ENCODE measurements around the gene TCERG1L. TPM values are rescaled to one million over a fixed set of nuclear protein-coding genes. Genes with fewer than 3 reads are reported as not detected.

Gene TCERG1L
- total RNA-seq, 4 donors from 2014 or later, result 0.41 TPM; not detected in 3

DNA sequence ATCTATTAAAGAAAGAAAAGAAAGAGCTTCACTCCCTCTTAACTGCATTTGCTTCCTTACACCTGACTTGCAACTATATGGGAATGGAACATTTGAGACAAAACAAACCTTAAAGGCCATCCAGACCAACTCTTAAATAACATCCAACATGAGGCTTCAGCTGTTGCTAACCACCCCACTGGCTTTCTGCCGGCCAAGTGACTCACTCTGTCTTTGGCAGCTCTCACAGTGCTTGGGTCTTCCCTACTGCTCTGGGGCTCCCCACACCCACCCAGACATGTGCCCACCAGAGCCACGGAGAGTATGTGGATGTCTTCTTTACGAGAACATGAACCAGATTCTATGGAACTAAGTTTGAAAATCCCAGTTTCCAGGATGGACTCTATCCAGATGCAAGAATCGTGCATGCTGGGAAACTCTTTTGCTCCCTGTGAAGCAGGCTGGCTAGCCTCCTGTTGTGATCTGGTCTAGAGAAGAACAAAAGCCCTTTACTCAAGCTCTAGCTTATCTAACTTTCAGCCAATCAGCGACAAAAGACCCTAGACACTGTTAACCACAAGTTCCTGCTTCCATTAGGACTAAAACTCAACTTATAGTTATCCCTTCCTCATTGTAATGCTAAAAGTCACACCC is 245.7 kb downstream of the TCERG1L start:
- Histone ChIP-seq H3K27ac (no peak overlapping the region), H3K4me3 (no peak overlapping the region), H3K4me1 (no peaks in the 10 kb centered on the region), H3K27me3 (no peaks in the 10 kb centered on the region), H3K36me3 (no peaks in the 10 kb centered on the region), H3K9me3 (no peaks in the 10 kb centered on the region)
- TF ChIP-seq, protein P1, sequence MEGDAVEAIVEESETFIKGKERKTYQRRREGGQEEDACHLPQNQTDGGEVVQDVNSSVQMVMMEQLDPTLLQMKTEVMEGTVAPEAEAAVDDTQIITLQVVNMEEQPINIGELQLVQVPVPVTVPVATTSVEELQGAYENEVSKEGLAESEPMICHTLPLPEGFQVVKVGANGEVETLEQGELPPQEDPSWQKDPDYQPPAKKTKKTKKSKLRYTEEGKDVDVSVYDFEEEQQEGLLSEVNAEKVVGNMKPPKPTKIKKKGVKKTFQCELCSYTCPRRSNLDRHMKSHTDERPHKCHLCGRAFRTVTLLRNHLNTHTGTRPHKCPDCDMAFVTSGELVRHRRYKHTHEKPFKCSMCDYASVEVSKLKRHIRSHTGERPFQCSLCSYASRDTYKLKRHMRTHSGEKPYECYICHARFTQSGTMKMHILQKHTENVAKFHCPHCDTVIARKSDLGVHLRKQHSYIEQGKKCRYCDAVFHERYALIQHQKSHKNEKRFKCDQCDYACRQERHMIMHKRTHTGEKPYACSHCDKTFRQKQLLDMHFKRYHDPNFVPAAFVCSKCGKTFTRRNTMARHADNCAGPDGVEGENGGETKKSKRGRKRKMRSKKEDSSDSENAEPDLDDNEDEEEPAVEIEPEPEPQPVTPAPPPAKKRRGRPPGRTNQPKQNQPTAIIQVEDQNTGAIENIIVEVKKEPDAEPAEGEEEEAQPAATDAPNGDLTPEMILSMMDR (IDR thresholded peaks at IDR 0.05), result no peak
- no peak for TF ChIP-seq POLR2A (IDR thresholded peaks at IDR 0.05)
- peak in 1 of 2 donors; percentile 38 for DNase-seq
- intact Hi-C loops (cut with DNase I; ENCODE audit: low total_unique reads), result no loop called here

DNA sequence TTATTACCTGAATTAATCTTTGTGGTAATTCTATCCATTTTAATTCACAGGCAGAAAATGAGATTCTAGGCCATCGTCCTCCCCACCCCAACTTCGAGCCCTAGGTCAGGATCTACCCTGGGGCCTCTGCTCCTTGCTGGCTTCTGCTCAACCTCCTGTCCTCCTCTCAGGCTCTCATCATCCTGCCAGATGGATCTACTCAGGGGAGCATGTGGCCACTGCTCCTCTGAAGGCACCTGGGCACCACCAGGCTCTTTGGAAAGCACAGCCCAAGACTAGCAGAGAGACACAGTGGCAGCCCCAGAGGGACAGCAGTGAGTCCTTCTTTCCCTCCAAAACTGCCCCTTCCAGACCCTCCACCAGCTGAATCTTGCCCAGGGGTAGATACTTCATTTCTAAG is 248.2 kb downstream of the TCERG1L start:
- no peak for DNase-seq
- H3K9me3 ChIP-seq, result no peaks in the 10 kb centered on the region
- H3K36me3 ChIP-seq, result no peaks in the 10 kb centered on the region
- no peaks in the 10 kb centered on the region for H3K4me1 ChIP-seq
- H3K27me3 ChIP-seq, result no peaks in the 10 kb centered on the region
- TF ChIP-seq POLR2A (IDR thresholded peaks at IDR 0.05), result no peak
- TF ChIP-seq, protein P1 (IDR thresholded peaks at IDR 0.05), result no peak
- H3K4me3 ChIP-seq, result no peak overlapping the region
- no peak overlapping the region for H3K27ac ChIP-seq
- intact Hi-C loops (cut with DNase I; ENCODE audit: low total_unique reads), result no loop called here

DNA sequence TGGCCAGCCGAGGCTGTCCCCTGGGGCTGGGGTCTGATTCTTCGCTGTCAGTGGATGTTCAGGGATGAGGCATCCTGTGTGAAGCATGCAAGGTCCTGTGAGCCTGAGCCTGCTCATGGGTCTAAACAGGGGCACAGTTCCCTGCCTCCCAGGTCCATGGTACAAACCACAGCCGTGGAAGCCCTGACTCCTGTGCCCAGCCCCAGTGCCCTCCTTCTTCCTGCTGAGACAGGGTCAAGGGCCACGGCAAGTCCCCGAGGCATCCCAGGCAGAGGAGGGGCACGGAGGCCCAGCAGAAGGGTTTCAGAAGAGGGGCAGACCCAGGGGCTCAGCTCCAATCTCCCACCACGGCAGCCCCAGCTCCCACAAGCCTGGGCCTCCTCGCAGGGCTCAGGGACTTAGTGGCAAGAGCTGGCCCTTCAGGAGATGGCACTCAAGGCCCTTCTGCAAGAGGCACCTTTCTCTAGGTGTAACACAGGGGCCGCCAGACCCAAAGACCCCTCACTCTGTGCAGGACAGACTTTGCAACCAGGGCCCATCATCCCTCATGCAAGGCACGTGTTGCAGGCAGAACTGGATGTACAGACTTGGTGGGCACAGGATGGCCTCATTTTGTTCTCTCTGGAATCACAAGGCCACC is 248.8 kb downstream of the TCERG1L start:
- Histone ChIP-seq H3K36me3 (no peaks in the 10 kb centered on the region), H3K27me3 (no peaks in the 10 kb centered on the region)
- DNase-seq, result no peak

DNA sequence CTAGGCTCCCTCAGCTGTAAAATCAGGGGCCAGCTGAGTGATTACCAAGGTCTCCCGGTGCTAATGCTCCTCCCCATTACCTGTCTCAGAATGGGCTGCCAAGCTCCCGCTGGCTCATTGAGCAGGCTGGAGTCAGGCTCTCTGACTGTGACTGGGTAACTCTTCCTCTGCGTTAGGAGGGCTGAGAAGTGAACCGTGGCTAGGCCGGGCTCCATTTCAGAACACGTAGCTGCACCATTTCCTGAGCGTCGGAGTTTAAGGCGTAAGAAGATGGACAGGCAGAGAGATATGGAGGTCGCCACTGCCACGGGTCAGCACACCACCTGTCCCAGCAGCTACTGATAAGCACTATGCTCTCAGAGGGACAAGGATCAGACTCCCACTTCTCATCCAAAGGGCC is 250.3 kb downstream of the TCERG1L start:
- intact Hi-C loops (cut with DNase I; ENCODE audit: low total_unique reads), result no loop called here
- Histone ChIP-seq H3K4me1 (no peaks in the 10 kb centered on the region), H3K9me3 (no peaks in the 10 kb centered on the region), H3K36me3 (no peaks in the 10 kb centered on the region), H3K4me3 (no peak overlapping the region), H3K27ac (no peak overlapping the region), H3K27me3 (no peaks in the 10 kb centered on the region)
- TF ChIP-seq, protein P1 (IDR thresholded peaks at IDR 0.05), result no peak
- TF ChIP-seq POLR2A (IDR thresholded peaks at IDR 0.05), result no peak
- no peak for DNase-seq

More for the DNA sequence above, 248.8 kb downstream of the TCERG1L start:
- Histone ChIP-seq H3K9me3 (no peaks in the 10 kb centered on the region), H3K4me1 (no peaks in the 10 kb centered on the region), H3K27ac (no peak overlapping the region), H3K4me3 (no peak overlapping the region)
- TF ChIP-seq POLR2A (IDR thresholded peaks at IDR 0.05), result no peak
- TF ChIP-seq, protein P1 (IDR thresholded peaks at IDR 0.05), result no peak
- intact Hi-C loops (cut with DNase I; ENCODE audit: low total_unique reads), result no loop called here

DNA sequence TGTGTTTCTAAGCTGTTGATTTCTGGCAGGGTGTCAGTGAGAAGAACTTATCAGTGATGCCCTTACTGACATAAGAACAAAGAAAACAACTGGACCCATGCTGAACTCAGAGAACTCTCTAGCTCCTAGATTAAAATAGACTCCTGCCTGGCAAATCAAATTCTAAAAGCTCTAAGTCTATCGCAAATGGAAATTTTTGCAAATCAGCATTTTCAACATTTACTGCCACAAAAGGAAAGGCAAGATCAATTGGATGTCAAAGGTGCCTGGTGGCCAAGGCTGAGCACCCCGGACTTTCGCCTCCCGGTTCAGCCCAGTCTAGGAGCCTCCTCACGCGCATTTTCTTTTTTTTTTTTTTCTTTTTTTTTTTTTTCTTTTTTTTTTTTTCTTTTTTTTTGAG is 251.6 kb downstream of the TCERG1L start:
- DNase-seq, result no peak
- no peak overlapping the region for H3K27ac ChIP-seq
- no peaks in the 10 kb centered on the region for H3K27me3 ChIP-seq
- intact Hi-C loops (cut with DNase I; ENCODE audit: low total_unique reads), result no loop called here
- no peaks in the 10 kb centered on the region for H3K4me1 ChIP-seq
- no peaks in the 10 kb centered on the region for H3K9me3 ChIP-seq
- H3K36me3 ChIP-seq, result no peaks in the 10 kb centered on the region
- H3K4me3 ChIP-seq, result no peak overlapping the region
- no peak for TF ChIP-seq POLR2A (IDR thresholded peaks at IDR 0.05)
- TF ChIP-seq, protein P1 (IDR thresholded peaks at IDR 0.05), result no peak
